Thyroid gland (tissue), 4 donors: ENCODE results near the gene ELMO1.

Experiments used
- CTCF ChIP-seq, 6 experiments: fragments of 200-600 bp in 3 of 6; fragments of 450-650 bp in 3 of 6; sonication (generic) in 3 of 6; IDR thresholded peaks; one replicate each; pipeline ENCODE4 v1.5.1; 2016 to 2019; ENCODE audit warnings: antibody characterized with exemption in 6 of 6, mild to moderate bottlenecking in 2 of 6, inconsistent platforms in 1 of 6, moderate library complexity in 1 of 6
- POLR2A ChIP-seq, 2 donors: fragments of 450-650 bp; IDR thresholded peaks; one replicate each; pipeline ENCODE4 v1.6.1; 2017; ENCODE audit warnings: antibody characterized with exemption in 2 of 2, mild to moderate bottlenecking in 2 of 2, moderate library complexity in 1 of 2

- TF ChIP-seq CTCF (IDR thresholded peaks at IDR 0.05) (no peak), POLR2A (IDR thresholded peaks at IDR 0.05) (no peak)
Measured at GRCh38 chr7:36810489-36810888, 638.2 kb downstream of the ELMO1 start.
